Transverse colon (tissue), 4 donors: ENCODE data around the gene GABRA5. TPM values are rescaled to one million over a fixed set of nuclear protein-coding genes. Genes with fewer than 3 reads are reported as not detected.

Experiments used
- DNase-seq: peaks from one replicate; pipeline ENCODE4 v3.0.0-alpha.2; 2019
- H3K27ac ChIP-seq, 4 donors: fragments of 200-600 bp; sonication (generic); 2 replicates each; pipeline ENCODE4 v1.5.1; 2016 to 2018; ENCODE audit warnings: inconsistent platforms in 4 of 4
- H3K27me3 ChIP-seq: fragments of 200-600 bp; sonication (generic); 2 replicates; pipeline ENCODE4 v1.5.1; 2017; ENCODE audit warnings: inconsistent platforms
- H3K36me3 ChIP-seq, 4 donors: fragments of 200-600 bp; sonication (generic); 2 replicates each; pipeline ENCODE4 v1.5.1; 2017 to 2019; ENCODE audit warnings: inconsistent platforms in 4 of 4
- H3K4me1 ChIP-seq, 4 donors: fragments of 200-600 bp; sonication (generic); 2 replicates each; pipeline ENCODE4 v1.5.1; 2017 to 2020; ENCODE audit warnings: inconsistent platforms in 4 of 4
- H3K4me3 ChIP-seq, 4 donors: fragments of 200-600 bp; sonication (generic); 1 replicate in 1 of 4; 2 replicates in 3 of 4; pipeline versions ENCODE4 v1.5.1 to v1.6.1; 2017 to 2019; ENCODE audit warnings: inconsistent platforms in 4 of 4
- H3K9me3 ChIP-seq, 2 donors: fragments of 200-600 bp; sonication (generic); 2 replicates each; pipeline ENCODE4 v1.5.1; 2017 to 2019; ENCODE audit warnings: inconsistent platforms in 2 of 2
- EP300 ChIP-seq: sonication (generic); formaldehyde crosslinking; IDR thresholded peaks from one replicate; pipeline ENCODE4 v1.6.1; 2017; ENCODE audit warnings: antibody characterized with exemption, low read depth
- POLR2A ChIP-seq: fragments of 450-650 bp; IDR thresholded peaks from one replicate; pipeline ENCODE4 v1.6.1; 2016; ENCODE audit warnings: antibody characterized with exemption, mild to moderate bottlenecking, moderate library complexity
- POLR2AphosphoS5 ChIP-seq, 3 donors: sonication (generic); formaldehyde crosslinking; IDR thresholded peaks; one replicate each; pipeline ENCODE4 v1.6.1; 2016; ENCODE audit warnings: antibody characterized with exemption in 3 of 3
- WGBS, 2 donors: methylation state at CpG; one replicate each; pipeline ENCODE4 v1.1.5; 2018; ENCODE audit warnings: low coverage in 1 of 2; 5-methylcytosine and 5-hydroxymethylcytosine counted together
- in situ Hi-C, 4 donors: fragments of 200-750 bp; cut with MboI; loops; one replicate each; pipeline versions ENCODE4 v1.15.0 to v1.15.1; 2017; ENCODE audit warnings: low sequenced_read_pairs in 3 of 4, low pct_ligation_motif_present in 1 of 4, low pct_unique_long_range_greater_than_20kb in 1 of 4
- intact Hi-C: fragments of 100-400 bp; cut with DNase I; formaldehyde crosslinking; loops from one replicate; pipeline ENCODE4 v1.15.1; 2023; ENCODE audit warnings: low total_unique reads
- total RNA-seq, 4 donors: library from RNA; depleted of rRNA; stranded (reverse); fragments of >200 nt; gene quantifications; one replicate each; pipeline ENCODE4 v1.1.0, GENCODE V29; 2016
- TF ChIP-seq, protein P1 (sequence below), 5 experiments: fragments of 200-600 bp in 3 of 5; fragments of 450-650 bp in 2 of 5; sonication (generic) in 3 of 5; IDR thresholded peaks; 1 replicate in 2 of 5; 2 replicates in 3 of 5; pipeline ENCODE4 v1.5.1; 2016 to 2017; ENCODE audit warnings: antibody characterized with exemption in 5 of 5, inconsistent platforms in 3 of 5, mild to moderate bottlenecking in 2 of 5, moderate library complexity in 1 of 5

The GABRA5 gene
- total RNA-seq, 4 donors from 2014 or later = not detected

DNA sequence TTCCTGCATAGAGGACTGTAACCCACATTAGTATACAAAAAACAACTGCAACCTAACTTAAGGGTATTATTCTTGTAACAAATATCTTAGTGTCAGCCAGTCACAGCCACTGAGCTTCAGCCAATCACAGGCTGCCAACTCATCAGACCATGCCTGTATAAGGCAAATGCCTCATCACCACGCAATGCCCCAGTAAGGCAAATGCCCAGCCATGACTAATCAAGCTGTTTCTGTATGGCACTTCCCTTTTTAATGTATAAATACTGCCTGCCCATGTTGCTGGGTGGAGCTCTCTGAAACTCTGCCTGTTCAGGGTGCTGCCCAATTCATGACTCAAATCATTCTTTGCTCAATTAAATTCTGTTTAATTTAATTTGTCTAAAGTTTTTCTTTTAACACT is 18.4 kb upstream of the GABRA5 start:
- no peak for DNase-seq
- H3K9me3 ChIP-seq = no peaks in the 10 kb centered on the region
- no peaks in the 10 kb centered on the region for H3K4me1 ChIP-seq
- in situ Hi-C loops (no loop called here), intact Hi-C loops (no loop called here)
- no peaks in the 10 kb centered on the region for H3K27me3 ChIP-seq
- 72% methylated on average over 1 of the region's 1 CpG; no CpG with 5 or more reads in 1 of the 2 donors for WGBS, 2 donors
- no peak overlapping the region for H3K4me3 ChIP-seq
- H3K36me3 ChIP-seq = no peaks in the 10 kb centered on the region
- no peak overlapping the region for H3K27ac ChIP-seq
- TF ChIP-seq, protein P1, sequence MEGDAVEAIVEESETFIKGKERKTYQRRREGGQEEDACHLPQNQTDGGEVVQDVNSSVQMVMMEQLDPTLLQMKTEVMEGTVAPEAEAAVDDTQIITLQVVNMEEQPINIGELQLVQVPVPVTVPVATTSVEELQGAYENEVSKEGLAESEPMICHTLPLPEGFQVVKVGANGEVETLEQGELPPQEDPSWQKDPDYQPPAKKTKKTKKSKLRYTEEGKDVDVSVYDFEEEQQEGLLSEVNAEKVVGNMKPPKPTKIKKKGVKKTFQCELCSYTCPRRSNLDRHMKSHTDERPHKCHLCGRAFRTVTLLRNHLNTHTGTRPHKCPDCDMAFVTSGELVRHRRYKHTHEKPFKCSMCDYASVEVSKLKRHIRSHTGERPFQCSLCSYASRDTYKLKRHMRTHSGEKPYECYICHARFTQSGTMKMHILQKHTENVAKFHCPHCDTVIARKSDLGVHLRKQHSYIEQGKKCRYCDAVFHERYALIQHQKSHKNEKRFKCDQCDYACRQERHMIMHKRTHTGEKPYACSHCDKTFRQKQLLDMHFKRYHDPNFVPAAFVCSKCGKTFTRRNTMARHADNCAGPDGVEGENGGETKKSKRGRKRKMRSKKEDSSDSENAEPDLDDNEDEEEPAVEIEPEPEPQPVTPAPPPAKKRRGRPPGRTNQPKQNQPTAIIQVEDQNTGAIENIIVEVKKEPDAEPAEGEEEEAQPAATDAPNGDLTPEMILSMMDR (IDR thresholded peaks at IDR 0.05) = no peak
- TF ChIP-seq POLR2A (no peak), POLR2AphosphoS5 (IDR thresholded peaks at IDR 0.05) (no peak), EP300 (no peak)

DNA sequence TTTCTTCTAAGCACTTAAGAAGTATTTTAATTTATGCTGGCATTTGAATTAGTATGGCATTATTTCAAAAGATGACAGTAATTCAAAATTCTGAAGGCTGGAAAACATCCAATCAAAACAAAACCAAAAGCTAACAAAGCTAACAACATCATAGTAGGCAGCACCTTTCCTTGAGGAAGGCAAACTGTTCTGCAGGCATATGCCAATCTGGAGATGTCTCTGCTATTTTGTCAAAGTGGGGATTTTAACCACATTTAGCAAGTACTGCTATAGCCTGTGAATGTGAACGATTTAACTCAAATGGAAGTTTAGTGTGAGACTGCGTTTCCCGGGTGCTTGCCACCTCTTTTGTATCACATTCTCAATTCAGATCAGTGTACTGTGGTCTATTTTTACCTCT is 16.7 kb upstream of the GABRA5 start:
- no peaks in the 10 kb centered on the region for H3K4me1 ChIP-seq
- intact Hi-C loops (no loop called here), in situ Hi-C loops (loop anchor here in 1 of 4 donors (25.0 kb wide), 1 partner anchor 1338 kb away; no protein-coding TSS in a partner anchor)
- no peak for TF ChIP-seq POLR2A
- TF ChIP-seq EP300 = no peak
- TF ChIP-seq POLR2AphosphoS5 (IDR thresholded peaks at IDR 0.05) = no peak
- TF ChIP-seq, protein P1 (IDR thresholded peaks at IDR 0.05) = no peak
- no peak overlapping the region for H3K27ac ChIP-seq
- DNase-seq = no peak
- H3K27me3 ChIP-seq = no peaks in the 10 kb centered on the region
- H3K9me3 ChIP-seq = no peaks in the 10 kb centered on the region
- no peaks in the 10 kb centered on the region for H3K36me3 ChIP-seq
- H3K4me3 ChIP-seq = no peak overlapping the region
- 86 to 93% methylated on average over 2 to 3 of the region's 3 CpGs for WGBS, 2 donors

DNA sequence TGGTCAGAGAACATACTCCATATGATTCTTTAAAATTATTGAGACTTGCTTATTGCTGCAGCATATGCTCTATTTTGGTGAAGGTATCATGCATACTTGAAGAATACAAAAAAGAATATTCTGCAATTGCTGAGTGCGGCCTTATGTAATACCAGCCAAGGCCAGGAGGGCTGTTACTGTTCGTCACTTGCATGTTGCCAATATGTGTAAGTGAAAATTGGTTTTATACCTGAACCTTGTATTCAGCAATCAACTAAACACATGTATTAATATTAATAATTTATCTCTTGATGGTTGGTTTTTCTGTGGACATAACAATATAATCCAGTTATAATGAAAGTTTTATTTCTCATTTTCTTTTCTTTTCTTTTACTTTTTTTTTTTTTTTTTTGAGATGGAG is 13.9 kb upstream of the GABRA5 start:
- WGBS, 2 donors = 74 to 81% methylated on average over 2 of the region's 2 CpGs
- DNase-seq = no peak
- H3K36me3 ChIP-seq = no peaks in the 10 kb centered on the region
- in situ Hi-C loops (loop anchor here in 1 of 4 donors (25.0 kb wide), 1 partner anchor 1341 kb away; no protein-coding TSS in a partner anchor), intact Hi-C loops (no loop called here)
- no peak overlapping the region for H3K4me3 ChIP-seq
- no peaks in the 10 kb centered on the region for H3K9me3 ChIP-seq
- H3K27ac ChIP-seq = no peak overlapping the region
- peaks cover 3% of the 10 kb centered on the region for H3K27me3 ChIP-seq
- no peaks in the 10 kb centered on the region for H3K4me1 ChIP-seq
- TF ChIP-seq EP300 (no peak), POLR2AphosphoS5 (IDR thresholded peaks at IDR 0.05) (no peak), POLR2A (no peak)
- TF ChIP-seq, protein P1 (IDR thresholded peaks at IDR 0.05) = no peak

DNA sequence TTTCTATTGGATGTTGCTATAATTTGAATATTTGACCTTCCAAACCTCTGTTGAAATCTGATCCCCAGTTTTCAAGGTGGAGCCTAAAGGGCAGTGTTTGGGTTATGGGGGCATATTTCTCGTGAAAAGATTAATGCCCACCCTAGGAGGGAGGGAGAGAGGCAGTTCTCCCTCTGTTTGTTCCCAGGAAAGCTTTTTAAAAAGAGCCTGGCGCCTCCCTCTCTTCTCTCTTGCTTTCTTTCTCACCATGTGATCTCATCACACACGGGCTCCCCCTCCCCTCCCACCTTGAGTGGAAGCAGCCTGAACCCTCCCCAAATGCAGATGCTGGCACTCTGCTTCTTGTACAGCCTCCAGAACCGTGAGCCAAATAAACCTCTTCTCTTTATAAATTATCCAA is 12.4 kb upstream of the GABRA5 start:
- intact Hi-C loops (no loop called here), in situ Hi-C loops (loop anchor here in 1 of 4 donors (25.0 kb wide), 1 partner anchor 1342 kb away; no protein-coding TSS in a partner anchor)
- no peak overlapping the region for H3K4me3 ChIP-seq
- no peaks in the 10 kb centered on the region for H3K9me3 ChIP-seq
- no peak for DNase-seq
- H3K4me1 ChIP-seq = no peaks in the 10 kb centered on the region
- TF ChIP-seq EP300 (no peak), POLR2A (no peak)
- peaks cover 9% of the 10 kb centered on the region for H3K27me3 ChIP-seq
- H3K36me3 ChIP-seq = no peaks in the 10 kb centered on the region
- no peak overlapping the region for H3K27ac ChIP-seq
- WGBS, 2 donors = 31 to 39% methylated on average over 2 to 4 of the region's 4 CpGs
